WTC11 (cell line): ENCODE data around the gene CIDEB. TPM values are rescaled to one million over a fixed set of nuclear protein-coding genes. Genes with fewer than 3 reads are reported as not detected.

Experiments used
- ATAC-seq: fragments of 200-7000 bp; cut with Tn5 transposase; 2 replicates; pipeline ENCODE4 v1.10.0; 2021; ENCODE audit warnings: mild to moderate bottlenecking, moderate library complexity
- CTCF ChIA-PET: fragments of 300-600 bp; sonication (Branson Sonifier 250); formaldehyde crosslinking; loops from one replicate; lab custom pipeline; 2021; ENCODE audit warnings: antibody characterized with exemption; lab: Charles Lee
- POLR2A ChIA-PET: fragments of 350-600 bp; sonication (Branson Sonifier 250); formaldehyde crosslinking; loops from one replicate; lab custom pipeline; 2021; ENCODE audit warnings: antibody characterized with exemption; lab: Charles Lee
- DNase-seq: peaks from one replicate; pipeline ENCODE4 v3.0.0; 2021; ENCODE audit warnings: low spot score
- H3K27ac Mint-ChIP-seq: 2 replicates; pipeline ENCODE4 v1.8.0; 2021; ENCODE audit warnings: mixed read lengths
- H3K27me3 Mint-ChIP-seq: 2 replicates; pipeline ENCODE4 v1.8.0; 2021; ENCODE audit warnings: low read depth, mild to moderate bottlenecking, moderate library complexity, mixed read lengths
- H3K36me3 Mint-ChIP-seq: 2 replicates; pipeline ENCODE4 v1.8.0; 2021; ENCODE audit warnings: mixed read lengths
- H3K4me1 Mint-ChIP-seq: 2 replicates; pipeline ENCODE4 v1.8.0; 2022; ENCODE audit warnings: mixed read lengths
- H3K4me3 Mint-ChIP-seq: 2 replicates; pipeline ENCODE4 v1.8.0; 2021; ENCODE audit warnings: mild to moderate bottlenecking, moderate library complexity, mixed read lengths
- H3K9me3 Mint-ChIP-seq: 2 replicates; pipeline ENCODE4 v1.8.0; 2021; ENCODE audit warnings: mixed read lengths
- AR ChIP-seq: fragments of 250-450 bp; sonication (Bioruptor Pico); IDR thresholded peaks from 2 replicates; pipeline ENCODE4 v1.9.0; 2021; ENCODE audit warnings: mild to moderate bottlenecking
- ATF1 ChIP-seq: sonication (generic); formaldehyde crosslinking; IDR thresholded peaks from 2 replicates; pipeline ENCODE4 v1.8.1; 2023; ENCODE audit warnings: mild to moderate bottlenecking, moderate library complexity, missing genetic modification reagents
- ATF2 ChIP-seq: sonication (generic); formaldehyde crosslinking; IDR thresholded peaks from 2 replicates; pipeline ENCODE4 v1.8.1; 2022; ENCODE audit warnings: low read depth, missing genetic modification reagents, borderline replicate concordance
- ATF3 ChIP-seq: sonication (generic); formaldehyde crosslinking; conservative IDR thresholded peaks from 2 replicates; pipeline ENCODE4 v1.8.1; 2022; ENCODE audit warnings: mild to moderate bottlenecking, missing genetic modification reagents
- CREB1 ChIP-seq: sonication (generic); formaldehyde crosslinking; IDR thresholded peaks from 2 replicates; pipeline ENCODE4 v1.8.0; 2023; ENCODE audit warnings: mild to moderate bottlenecking, missing genetic modification reagents
- CREM ChIP-seq: sonication (generic); formaldehyde crosslinking; IDR thresholded peaks from 2 replicates; pipeline ENCODE4 v1.8.1; 2022; ENCODE audit warnings: mild to moderate bottlenecking, missing genetic modification reagents, moderate library complexity
- ELF4 ChIP-seq: sonication (generic); formaldehyde crosslinking; IDR thresholded peaks from 2 replicates; pipeline ENCODE4 v1.8.1; 2022; ENCODE audit warnings: low read depth, mild to moderate bottlenecking, moderate library complexity, missing genetic modification reagents
- ESRRA ChIP-seq: sonication (generic); formaldehyde crosslinking; IDR thresholded peaks from 2 replicates; pipeline ENCODE4 v1.8.1; 2022; ENCODE audit warnings: mild to moderate bottlenecking, missing genetic modification reagents, borderline replicate concordance
- FOXJ3 ChIP-seq: sonication (generic); formaldehyde crosslinking; IDR thresholded peaks from 2 replicates; pipeline ENCODE4 v1.9.0; 2021; ENCODE audit warnings: missing genetic modification reagents, mild to moderate bottlenecking, borderline replicate concordance
- GRHL2 ChIP-seq: fragments of 250-450 bp; sonication (Bioruptor Pico); IDR thresholded peaks from 2 replicates; pipeline ENCODE4 v1.8.0; 2022; ENCODE audit warnings: mild to moderate bottlenecking, moderate library complexity; ENCODE audit not compliant: insufficient replicate concordance, severe bottlenecking
- JAZF1 ChIP-seq: fragments of 250-450 bp; sonication (Bioruptor Pico); IDR thresholded peaks from 2 replicates; pipeline ENCODE4 v1.9.0; 2021; ENCODE audit warnings: moderate library complexity, mild to moderate bottlenecking, inconsistent platforms
- JUN ChIP-seq: sonication (generic); formaldehyde crosslinking; IDR thresholded peaks from 2 replicates; pipeline ENCODE4 v1.8.0; 2023; ENCODE audit warnings: mild to moderate bottlenecking, missing genetic modification reagents
- KAT7 ChIP-seq: sonication (generic); formaldehyde crosslinking; IDR thresholded peaks from 2 replicates; pipeline ENCODE4 v1.8.1; 2023; ENCODE audit warnings: missing genetic modification reagents, mild to moderate bottlenecking, borderline replicate concordance
- NFYB ChIP-seq: sonication (generic); formaldehyde crosslinking; conservative IDR thresholded peaks from 2 replicates; pipeline ENCODE4 v1.8.0; 2022; ENCODE audit warnings: low read depth, missing genetic modification reagents
- NR2C2 ChIP-seq: sonication (generic); formaldehyde crosslinking; IDR thresholded peaks from 2 replicates; pipeline ENCODE4 v1.8.0; 2022; ENCODE audit warnings: mild to moderate bottlenecking, missing genetic modification reagents
- SMAD3 ChIP-seq: sonication (generic); formaldehyde crosslinking; IDR thresholded peaks from 2 replicates; pipeline ENCODE4 v1.8.0; 2022; ENCODE audit warnings: missing genetic modification reagents, mild to moderate bottlenecking, borderline replicate concordance
- SMAD4 ChIP-seq: sonication (generic); formaldehyde crosslinking; IDR thresholded peaks from 2 replicates; pipeline ENCODE4 v1.8.0; 2022; ENCODE audit warnings: mild to moderate bottlenecking, missing genetic modification reagents
- TEAD4 ChIP-seq: sonication (generic); formaldehyde crosslinking; IDR thresholded peaks from 2 replicates; pipeline ENCODE4 v1.8.0; 2022; ENCODE audit warnings: mild to moderate bottlenecking, missing genetic modification reagents
- USF2 ChIP-seq: sonication (generic); formaldehyde crosslinking; IDR thresholded peaks from 2 replicates; pipeline ENCODE4 v1.8.1; 2023; ENCODE audit warnings: mild to moderate bottlenecking, missing genetic modification reagents, moderate library complexity
- ZNF121 ChIP-seq: sonication (generic); formaldehyde crosslinking; IDR thresholded peaks from 2 replicates; pipeline ENCODE4 v1.8.0; 2023; ENCODE audit warnings: missing genetic modification reagents
- ZNF512 ChIP-seq: sonication (generic); formaldehyde crosslinking; IDR thresholded peaks from 2 replicates; pipeline ENCODE4 v1.8.1; 2022; ENCODE audit warnings: missing genetic modification reagents, borderline replicate concordance
- ZSCAN18 ChIP-seq: fragments of 250-450 bp; sonication (Bioruptor Pico); IDR thresholded peaks from 2 replicates; pipeline ENCODE4 v2.1.2; 2022; ENCODE audit warnings: mild to moderate bottlenecking, moderate library complexity
- total RNA-seq: library from RNA; stranded (reverse); gene quantifications from 3 replicates; pipeline ENCODE4 v1.2.3, GENCODE V29; 2021

Gene CIDEB
- total RNA-seq, 1 experiment from 2014 or later, result 4.7 TPM

GRCh38 chr14:24277606-24278321 is 30.0 kb downstream of the CIDEB start:
- no peak overlapping the region for H3K27ac Mint-ChIP-seq
- DNase-seq, result no peak
- peaks cover 7% of the 10 kb centered on the region for H3K4me1 Mint-ChIP-seq
- ChIA-PET POLR2A (no interaction called here), CTCF (interaction anchor here (1.3 to 1.8 kb wide), 2 partner anchors 19 to 22 kb away, joined by 4 to 12 read pairs; partner anchors contain the start of genes DHRS1 and NOP9)
- no peaks in the 10 kb centered on the region for H3K36me3 Mint-ChIP-seq
- no peaks in the 10 kb centered on the region for H3K9me3 Mint-ChIP-seq
- no peaks in the 10 kb centered on the region for H3K27me3 Mint-ChIP-seq
- TF ChIP-seq ZSCAN18 (no peak), KAT7 (no peak), ATF1 (CRISPR knock-in tag) (no peak), SMAD3 (CRISPR knock-in tag) (no peak), ESRRA (no peak), GRHL2 (CRISPR knock-in tag) (no peak), SMAD4 (no peak), NR2C2 (CRISPR knock-in tag) (no peak), USF2 (no peak), JUN (CRISPR knock-in tag) (no peak), CREB1 (CRISPR knock-in tag) (no peak), TEAD4 (no peak), ATF3 (CRISPR knock-in tag) (no peak)
- TF ChIP-seq, all 79 proteins: peak for 0
- no peak for ATAC-seq
- no peak overlapping the region for H3K4me3 Mint-ChIP-seq

- POLR2A ChIA-PET, result no interaction called here
- H3K27ac Mint-ChIP-seq, result no peak overlapping the region
- H3K9me3 Mint-ChIP-seq, result no peaks in the 10 kb centered on the region
Observed at GRCh38 chr14:24277071-24277470, 30.7 kb downstream of the CIDEB start.

More at GRCh38 chr14:24277071-24277470, 30.7 kb downstream of the CIDEB start:
- ATAC-seq (no peak), DNase-seq (no peak)
- TF ChIP-seq JAZF1 (CRISPR knock-in tag) (no peak), AR (no peak), USF2 (no peak), NR2C2 (CRISPR knock-in tag) (no peak), NFYB (CRISPR knock-in tag) (no peak), SMAD3 (CRISPR knock-in tag) (no peak), ESRRA (no peak), CREM (CRISPR knock-in tag) (no peak), ELF4 (no peak), FOXJ3 (no peak), ATF2 (no peak), ZNF512 (no peak), TEAD4 (no peak), ZNF121 (CRISPR knock-in tag) (no peak)
- CTCF ChIA-PET, result interaction anchor here (1.3 to 3.9 kb wide), 3 partner anchors 20 to 35 kb away, joined by 4 to 28 read pairs (median 12); partner anchors contain the start of genes DHRS1, NOP9 and TINF2
- no peaks in the 10 kb centered on the region for H3K36me3 Mint-ChIP-seq
- peaks cover 12% of the 10 kb centered on the region for H3K4me1 Mint-ChIP-seq
- H3K27me3 Mint-ChIP-seq, result no peaks in the 10 kb centered on the region
- H3K4me3 Mint-ChIP-seq, result no peak overlapping the region
